GM23248 (cell line): ENCODE results near the gene C9orf152. TPM values are rescaled to one million over a fixed set of nuclear protein-coding genes. Genes with fewer than 3 reads are reported as not detected.

ENCODE experiments used
- DNase-seq: peaks from one replicate; pipeline ENCODE4 v3.0.0-alpha.2; 2015
- H2AFZ ChIP-seq: fragments of 200-600 bp; sonication (generic); 2 replicates; pipeline ENCODE4 v1.6.1; 2016; ENCODE audit warnings: antibody characterized with exemption
- H3F3A ChIP-seq: fragments of 200-600 bp; sonication (generic); 2 replicates; pipeline ENCODE4 v1.6.1; 2016; ENCODE audit warnings: mild to moderate bottlenecking, antibody characterized with exemption, mixed run types; ENCODE audit not compliant: insufficient read depth
- H3K27ac ChIP-seq: fragments of 200-600 bp; sonication (generic); 2 replicates; pipeline ENCODE4 v1.5.1; 2016; ENCODE audit warnings: mild to moderate bottlenecking
- H3K27me3 ChIP-seq: fragments of 200-600 bp; sonication (generic); replicated peaks from 2 replicates; pipeline ENCODE4 v1.6.1; 2016; ENCODE audit warnings: mild to moderate bottlenecking; ENCODE audit not compliant: insufficient read depth
- H3K36me3 ChIP-seq: fragments of 200-600 bp; sonication (generic); 2 replicates; pipeline ENCODE4 v1.6.1; 2016; ENCODE audit warnings: low read depth, mild to moderate bottlenecking
- H3K4me1 ChIP-seq: fragments of 200-600 bp; sonication (generic); 2 replicates; pipeline ENCODE4 v1.6.1; 2016; ENCODE audit warnings: mild to moderate bottlenecking; ENCODE audit not compliant: insufficient read depth
- H3K4me2 ChIP-seq: fragments of 200-600 bp; sonication (generic); one replicate; pipeline ENCODE4 v1.6.1; 2016; ENCODE audit warnings: mild to moderate bottlenecking; ENCODE audit not compliant: unreplicated experiment
- H3K4me3 ChIP-seq: fragments of 200-600 bp; sonication (generic); 2 replicates; pipeline ENCODE4 v1.5.1; 2016; ENCODE audit warnings: mild to moderate bottlenecking
- H3K79me2 ChIP-seq: fragments of 200-600 bp; sonication (generic); 2 replicates; pipeline ENCODE4 v1.6.1; 2016; ENCODE audit warnings: mild to moderate bottlenecking; ENCODE audit not compliant: insufficient read depth
- H3K9ac ChIP-seq: fragments of 200-600 bp; sonication (generic); 2 replicates; pipeline ENCODE4 v1.6.1; 2016; ENCODE audit warnings: mild to moderate bottlenecking
- H3K9me2 ChIP-seq: fragments of 200-600 bp; sonication (generic); 2 replicates; pipeline ENCODE4 v1.6.1; 2016; ENCODE audit warnings: mixed run types, mild to moderate bottlenecking, moderate library complexity; ENCODE audit not compliant: insufficient read depth
- H3K9me3 ChIP-seq: fragments of 200-600 bp; sonication (generic); one replicate; pipeline ENCODE4 v1.6.1; 2017; ENCODE audit warnings: low read depth
- H4K20me1 ChIP-seq: fragments of 200-600 bp; sonication (generic); 2 replicates; pipeline ENCODE4 v1.6.0; 2016; ENCODE audit not compliant: insufficient read depth
- EZH2 ChIP-seq: fragments of 200-600 bp; sonication (generic); IDR thresholded peaks from 2 replicates; pipeline ENCODE4 v1.6.1; 2018; ENCODE audit warnings: antibody characterized with exemption, mild to moderate bottlenecking; ENCODE audit not compliant: insufficient read depth, poor library complexity, severe bottlenecking
- EZH2phosphoT487 ChIP-seq: fragments of 200-600 bp; sonication (generic); IDR thresholded peaks from 2 replicates; pipeline ENCODE4 v1.6.1; 2018; ENCODE audit warnings: antibody characterized with exemption, moderate library complexity, mild to moderate bottlenecking, low read depth; ENCODE audit not compliant: insufficient read depth
- WGBS, 2 experiments: methylation state at CpG; one replicate each; pipeline ENCODE4 v1.1.6; 2015 to 2017; ENCODE audit warnings: low lambda C conversion rate in 2 of 2, low coverage in 1 of 2; ENCODE audit errors: missing lambda C conversion rate in 2 of 2; 5-methylcytosine and 5-hydroxymethylcytosine counted together
- in situ Hi-C: fragments of 300-500 bp; cut with MboI; formaldehyde crosslinking; loops from 2 replicates; pipeline ENCODE4 v1.15.0; 2020
- polyA plus RNA-seq: library from polyadenylated mRNA; unstranded; fragments of >200 nt; fragmentation: Nextera tagmentation; extraction: Ambion mirVana; gene quantifications from 2 replicates; pipeline ENCODE4 v1.2.1, GENCODE V29; 2016
- total RNA-seq: library from RNA; depleted of rRNA; stranded (reverse); fragments of >200 nt; shearing (Covaris generic); gene quantifications from 2 replicates; pipeline ENCODE4 v1.2.3, GENCODE V29; 2014; rRNA removed

C9orf152 gene
- total and polyA plus RNA-seq, 2 experiments from 2014 or later = not detected

DNA sequence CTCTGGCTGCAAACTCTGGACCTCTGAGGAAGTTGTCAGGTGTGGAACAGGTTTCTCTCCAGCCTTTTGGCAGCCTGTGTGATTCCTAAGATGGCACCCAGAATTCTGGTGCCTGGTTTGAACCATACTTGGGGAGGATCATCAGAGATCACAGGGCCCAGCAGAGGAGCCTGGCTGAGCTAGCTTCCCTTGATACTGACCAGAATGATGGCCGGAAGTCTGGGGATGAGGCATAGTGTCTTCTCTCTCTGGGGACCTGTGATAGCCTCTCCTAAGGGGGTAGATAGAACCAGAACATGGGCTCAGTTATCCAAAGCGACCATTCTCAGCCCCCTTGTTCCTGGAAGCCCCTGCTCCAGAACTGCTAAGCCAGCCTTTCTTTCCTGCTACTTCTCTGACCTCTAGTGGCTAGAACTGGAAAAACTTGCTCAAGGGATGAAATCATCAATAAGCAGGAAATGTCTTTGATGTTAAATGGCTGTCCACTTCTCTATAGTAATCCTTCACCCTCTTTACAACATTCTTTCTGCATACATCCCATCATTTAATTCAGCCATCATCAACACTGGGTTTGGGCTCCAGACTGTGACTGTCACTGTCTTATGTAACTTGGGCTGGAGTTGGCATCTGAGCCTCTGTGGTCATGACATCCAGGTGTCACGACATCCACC lies 55.1 kb downstream of the C9orf152 start:
- Histone ChIP-seq H3K4me2 (no peak overlapping the region), H2AFZ (no peak overlapping the region), H3K27me3 (no peaks in the 10 kb centered on the region), H3K4me3 (no peak overlapping the region), H3K27ac (no peak overlapping the region; the same call in 1 of the 2 replicates), H3F3A (peaks cover 86% of the 10 kb centered on the region), H3K9me3 (no peaks in the 10 kb centered on the region), H4K20me1 (peaks cover 25% of the 10 kb centered on the region), H3K4me1 (peaks cover 66% of the 10 kb centered on the region), H3K79me2 (peaks cover 100% of the 10 kb centered on the region), H3K9ac (no peak overlapping the region), H3K9me2 (no peaks in the 10 kb centered on the region), H3K36me3 (peaks cover 13% of the 10 kb centered on the region; the same call in 1 of the 2 replicates)
- TF ChIP-seq EZH2phosphoT487 (no peak), EZH2 (no peak)
- in situ Hi-C loops = loop anchor here (10.0 kb wide), 1 partner anchor 248 kb away; no protein-coding TSS in a partner anchor
- WGBS, 2 experiments = 55 to 58% methylated on average over 3 of the region's 3 CpGs
- peak; percentile 66 for DNase-seq

Other genes with a start within 250 kb of the C9orf152 start
- gene TXN, start 48.3 kb upstream of the C9orf152 start, total RNA-seq = 223 and 251 TPM in 2 replicates
- gene TXN, start 48.3 kb upstream of the C9orf152 start, polyA plus RNA-seq = 952 and 958 TPM in 2 replicates
- not detected in 2 replicates for gene TXNDC8, start 129.7 kb upstream of the C9orf152 start, total RNA-seq
- not detected in 2 replicates for gene TXNDC8, start 129.7 kb upstream of the C9orf152 start, polyA plus RNA-seq